K562 (cell line): Measurements from ENCODE around the gene EIF2AK3. TPM values are rescaled to one million over a fixed set of nuclear protein-coding genes. Genes with fewer than 3 reads are reported as not detected.

ENCODE experiments used
- ATAC-seq: fragments of 200-7000 bp; cut with Tn5 transposase; 3 replicates; pipeline ENCODE4 v1.9.1; 2020; ENCODE audit warnings: moderate library complexity
- BruUV-seq: library from RNA; stranded (reverse); fragments of 400-500 nt; replicated peaks from 2 replicates; lab custom pipeline; 2021; lab: Mats Ljungman, UMichigan
- CTCF ChIA-PET: fragments of 300-600 bp; formaldehyde crosslinking; extraction: SDS; loops from one replicate; lab custom pipeline; 2021; ENCODE audit warnings: low intra/inter-chr PET ratio; lab: Yijun Ruan, JAX
- POLR2A ChIA-PET: fragments of 300-600, 350-650 bp; sonication (Branson Sonifier 250); formaldehyde crosslinking; extraction: SDS; loops from one replicate; lab custom pipeline; 2021; ENCODE audit warnings: antibody characterized with exemption, inconsistent platforms; lab: Yijun Ruan, JAX
- DNase-seq, 4 experiments: peaks; one replicate each; pipeline versions ENCODE4 v3.0.0 to v3.0.0-alpha.2; 2011 to 2018; ENCODE audit warnings: low spot score in 3 of 4, mixed read lengths in 3 of 4; ENCODE audit errors: extremely low read depth in 1 of 4
- FAIRE-seq: peaks from 2 replicates; lab custom pipeline; 2011; peaks lifted over from hg19 to GRCh38; lab: Jason Lieb, UNC
- H2AFZ ChIP-seq: 2 replicates; pipeline ENCODE4 v1.6.0; 2011; ENCODE audit warnings: low read depth, low read length, control low read depth, inconsistent platforms
- H3K27ac ChIP-seq: fragments of 200-600 bp; 3 replicates; pipeline ENCODE4 v1.8.0; 2011; ENCODE audit warnings: low read depth, mild to moderate bottlenecking, control low read depth, inconsistent platforms, low read length, moderate library complexity, mixed read lengths; ENCODE audit errors: extremely low read depth
- H3K27me3 ChIP-seq, 2 experiments: fragments of 300-600 bp in 1 of 2; 2 replicates in 1 of 2; 3 replicates in 1 of 2; pipeline versions ENCODE4 v1.6.0 to v1.8.0; 2011; ENCODE audit warnings: inconsistent platforms in 2 of 2, low read length in 2 of 2, mild to moderate bottlenecking in 1 of 2, mixed read lengths in 1 of 2, moderate library complexity in 1 of 2; ENCODE audit not compliant: control insufficient read depth in 2 of 2, insufficient read depth in 2 of 2
- H3K36me3 ChIP-seq: fragments of 300-600 bp; 3 replicates; pipeline ENCODE4 v1.8.0; 2011; ENCODE audit warnings: mild to moderate bottlenecking, low read length, inconsistent platforms; ENCODE audit not compliant: control insufficient read depth, insufficient read depth
- H3K4me1 ChIP-seq, 2 experiments: fragments of 200-600 bp in 1 of 2; replicated peaks in 1 of 2; 2 replicates in 1 of 2; 3 replicates in 1 of 2; pipeline versions ENCODE4 v1.5.1 to v1.8.0; 2011; ENCODE audit warnings: inconsistent platforms in 2 of 2, low read length in 2 of 2, mild to moderate bottlenecking in 1 of 2, mixed read lengths in 1 of 2, moderate library complexity in 1 of 2; ENCODE audit not compliant: control insufficient read depth in 2 of 2, insufficient read depth in 2 of 2
- H3K4me2 ChIP-seq: 2 replicates; pipeline ENCODE4 v1.6.1; 2011; ENCODE audit warnings: low read length, control low read depth, inconsistent platforms, mixed read lengths; ENCODE audit not compliant: insufficient read depth
- H3K4me3 ChIP-seq: fragments of 200-600 bp; sonication (generic), shearing (Covaris generic); 2 replicates; pipeline ENCODE4 v1.5.1; 2016; ENCODE audit warnings: control low read depth, inconsistent platforms
- H3K79me2 ChIP-seq: fragments of 200-600 bp; 3 replicates; pipeline ENCODE4 v1.8.0; 2011; ENCODE audit warnings: low read length, inconsistent platforms; ENCODE audit not compliant: control insufficient read depth, insufficient read depth
- H3K9ac ChIP-seq, 2 experiments: 2 replicates each; pipeline versions ENCODE4 v1.6.0 to v1.6.1; 2011; ENCODE audit warnings: low read depth in 2 of 2, low read length in 2 of 2, control low read depth in 1 of 2, inconsistent platforms in 1 of 2, mild to moderate bottlenecking in 1 of 2, mixed read lengths in 1 of 2; ENCODE audit not compliant: insufficient read depth in 1 of 2
- H3K9me1 ChIP-seq: one replicate; pipeline ENCODE4 v1.6.0; 2011; ENCODE audit warnings: inconsistent platforms, mild to moderate bottlenecking, low read length, moderate library complexity; ENCODE audit not compliant: control insufficient read depth, insufficient read depth
- H3K9me3 ChIP-seq: replicated peaks from 2 replicates; pipeline ENCODE4 v1.5.1; 2011; ENCODE audit warnings: low read depth, low read length, inconsistent platforms; ENCODE audit not compliant: control insufficient read depth, insufficient read depth
- H4K20me1 ChIP-seq: replicated peaks from 2 replicates; pipeline ENCODE4 v1.6.1; 2011; ENCODE audit warnings: low read length, inconsistent platforms, mixed read lengths; ENCODE audit not compliant: control insufficient read depth, insufficient read depth
- ARHGAP35 ChIP-seq: fragments of 450-650 bp; IDR thresholded peaks from 2 replicates; pipeline ENCODE4 v1.6.1; 2018; ENCODE audit not compliant: partially characterized antibody
- CTBP1 ChIP-seq: fragments of 450-650 bp; IDR thresholded peaks from 2 replicates; pipeline ENCODE4 v1.6.1; 2016; ENCODE audit warnings: borderline replicate concordance
- FOXM1 ChIP-seq, 2 experiments: fragments of 450-650 bp in 1 of 2; sonication (generic) in 1 of 2; formaldehyde crosslinking in 1 of 2; IDR thresholded peaks; 2 replicates each; pipeline versions ENCODE4 v1.6.1 to v1.9.0; 2017 to 2022; ENCODE audit warnings: low read depth in 2 of 2, mild to moderate bottlenecking in 2 of 2, missing genetic modification reagents in 1 of 2, moderate library complexity in 1 of 2
- HNRNPH1 ChIP-seq: fragments of 200-400 bp; formaldehyde crosslinking; optimal IDR thresholded peaks from 2 replicates; pipeline ENCODE3; 2017; ENCODE audit warnings: low read depth, mild to moderate bottlenecking, low read length, moderate library complexity
- HOXB6 ChIP-seq: fragments of 250-450 bp; sonication (Bioruptor Pico); IDR thresholded peaks from 2 replicates; pipeline ENCODE4 v1.5.1; 2022; ENCODE audit warnings: mild to moderate bottlenecking, borderline replicate concordance
- HSF4 ChIP-seq: fragments of 250-450 bp; sonication (Bioruptor Pico); IDR thresholded peaks from 2 replicates; pipeline ENCODE4 v2.1.2; 2022; ENCODE audit warnings: mild to moderate bottlenecking, moderate library complexity, borderline replicate concordance
- PHF21A ChIP-seq: fragments of 450-650 bp; IDR thresholded peaks from 2 replicates; pipeline ENCODE4 v1.6.1; 2017; ENCODE audit warnings: low read depth, borderline replicate concordance
- PPARD ChIP-seq: fragments of 250-450 bp; sonication (Bioruptor Pico); IDR thresholded peaks from 2 replicates; pipeline ENCODE4 v1.8.0; 2022; ENCODE audit warnings: inconsistent platforms, mild to moderate bottlenecking, moderate library complexity
- PYGO2 ChIP-seq: fragments of 450-650 bp; IDR thresholded peaks from 2 replicates; pipeline ENCODE4 v1.6.1; 2016; ENCODE audit warnings: mild to moderate bottlenecking, missing genetic modification characterization, moderate library complexity, missing compliant biosample characterization
- RBM25 ChIP-seq: fragments of 200-400 bp; formaldehyde crosslinking; IDR thresholded peaks from 2 replicates; pipeline ENCODE4 v1.6.1; 2018; ENCODE audit warnings: low read length, low read depth, moderate library complexity; ENCODE audit not compliant: severe bottlenecking
- ZKSCAN8 ChIP-seq: fragments of 200-800 bp; sonication (Bioruptor generic); IDR thresholded peaks from 2 replicates; pipeline ENCODE4 v1.6.1; 2016; ENCODE audit warnings: missing genetic modification characterization, missing compliant biosample characterization
- ZNF134 ChIP-seq: fragments of 250-450 bp; sonication (Bioruptor Pico); conservative IDR thresholded peaks from 2 replicates; pipeline ENCODE4 v1.4.0; 2020
- ZNF282 ChIP-seq: sonication (generic); formaldehyde crosslinking; IDR thresholded peaks from 2 replicates; pipeline ENCODE4 v1.8.1; 2023; ENCODE audit warnings: missing genetic modification reagents
- ZSCAN32 ChIP-seq: fragments of 450-650 bp; formaldehyde crosslinking; IDR thresholded peaks from 2 replicates; pipeline ENCODE4 v1.4.0; 2020; ENCODE audit warnings: mild to moderate bottlenecking, moderate library complexity
- WGBS: fragments of 100-300 bp; shearing (Covaris generic); methylation state at CpG from one replicate; pipeline ENCODE4 v1.1.6; 2016; ENCODE audit warnings: low coverage, mixed read lengths; ENCODE audit not compliant: insufficient coverage; ENCODE audit errors: missing lambda C conversion rate; 5-methylcytosine and 5-hydroxymethylcytosine counted together
- in situ Hi-C: fragments of 300-500 bp; cut with MboI; formaldehyde crosslinking; loops from 4 replicates; pipeline ENCODE4 v1.15.0; 2018; ENCODE audit warnings: inconsistent platforms, mixed read lengths
- intact Hi-C: fragments of 100-400 bp; cut with micrococcal nuclease; formaldehyde crosslinking; loops from 2 replicates; pipeline ENCODE4 v1.14.2; 2022
- polyA plus RNA-seq, 8 experiments: library from polyadenylated mRNA; depleted of rRNA in 4 of 8; stranded (reverse) in 5 of 8; unstranded in 3 of 8; fragments of >200 nt; fragmentation: Nextera tagmentation in 2 of 8; fragmentation: Illumina TruSeq in 1 of 8; extraction: Ambion mirVana in 2 of 8; extraction: Trizol in 1 of 8; gene quantifications; 2 replicates each; pipeline versions ENCODE4 v1.2.1 to v1.2.3, GENCODE V29; 2011 to 2014; ENCODE audit warnings: inconsistent platforms in 1 of 8, missing spikeins in 1 of 8
- total RNA-seq, 7 experiments: library from RNA; depleted of rRNA in 6 of 7; stranded (reverse); fragments of >200 nt in 6 of 7; fragmentation: Illumina TruSeq in 2 of 7; extraction: Trizol in 2 of 7; gene quantifications; 2 replicates each; pipeline versions ENCODE4 v1.2.1 to v1.2.3, GENCODE V29; 2011 to 2021; ENCODE audit warnings: low replicate concordance in 1 of 7
- TF ChIP-seq, protein P1 (sequence below): fragments of 450-650 bp; formaldehyde crosslinking; IDR thresholded peaks from 2 replicates; pipeline ENCODE4 v1.4.0; 2020; ENCODE audit warnings: mild to moderate bottlenecking
- TF ChIP-seq, protein P2 (sequence below): sonication (generic); formaldehyde crosslinking; IDR thresholded peaks from 2 replicates; pipeline ENCODE4 v1.8.0; 2022; ENCODE audit warnings: mild to moderate bottlenecking, missing genetic modification reagents
- TF ChIP-seq, protein P3 (sequence below): fragments of 450-650 bp; IDR thresholded peaks from 2 replicates; pipeline ENCODE4 v1.6.1; 2017; ENCODE audit warnings: mild to moderate bottlenecking, moderate library complexity
- TF ChIP-seq, protein P4 (sequence below), 2 experiments: fragments of 450-650 bp; IDR thresholded peaks; 2 replicates each; pipeline ENCODE4 v1.6.1; 2016

EIF2AK3 gene
- total and polyA plus RNA-seq, 9 of the 15 experiments (the other 6 are each of a cell fraction or from before 2014, with no cell fraction given): 1.7 to 11.6 (median 7.4) TPM

DNA sequence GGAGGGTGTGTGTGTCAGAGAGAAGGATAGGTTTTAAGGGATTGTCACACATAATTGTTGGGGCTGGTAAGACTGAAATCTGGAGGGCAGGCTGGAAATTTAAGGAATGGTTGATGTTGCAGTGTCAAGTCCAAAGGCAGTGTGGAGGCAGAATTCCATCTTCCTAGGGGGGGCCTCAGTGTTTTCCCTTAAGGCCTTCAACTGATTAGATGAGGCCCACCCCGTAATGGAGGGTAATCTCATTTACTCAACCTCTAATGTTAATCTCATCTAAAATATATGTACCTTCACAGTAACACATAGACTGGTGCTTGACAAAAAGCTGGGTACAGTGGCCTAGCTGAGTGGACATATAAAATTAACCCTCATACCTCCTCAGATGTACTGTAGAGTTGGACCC, 33.4 kb upstream of the EIF2AK3 start:
- H4K20me1 ChIP-seq: no peaks in the 10 kb centered on the region
- TF ChIP-seq, protein P1, sequence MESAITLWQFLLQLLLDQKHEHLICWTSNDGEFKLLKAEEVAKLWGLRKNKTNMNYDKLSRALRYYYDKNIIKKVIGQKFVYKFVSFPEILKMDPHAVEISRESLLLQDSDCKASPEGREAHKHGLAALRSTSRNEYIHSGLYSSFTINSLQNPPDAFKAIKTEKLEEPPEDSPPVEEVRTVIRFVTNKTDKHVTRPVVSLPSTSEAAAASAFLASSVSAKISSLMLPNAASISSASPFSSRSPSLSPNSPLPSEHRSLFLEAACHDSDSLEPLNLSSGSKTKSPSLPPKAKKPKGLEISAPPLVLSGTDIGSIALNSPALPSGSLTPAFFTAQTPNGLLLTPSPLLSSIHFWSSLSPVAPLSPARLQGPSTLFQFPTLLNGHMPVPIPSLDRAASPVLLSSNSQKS (CRISPR knock-in tag): no peak
- TF ChIP-seq FOXM1 (IDR thresholded peaks at IDR 0.05; ENCODE audit: low read depth) (peak; percentile 38; the same call in 1 of the 2 replicates), FOXM1 (CRISPR knock-in tag; IDR thresholded peaks at IDR 0.05; ENCODE audit: low read depth) (no peak), ZNF134 (peak; percentile 99), RBM25 (peak; percentile 82), PPARD (CRISPR knock-in tag) (no peak), HNRNPH1 (no peak), CTBP1 (no peak), PYGO2 (tag) (no peak), ZSCAN32 (CRISPR knock-in tag) (no peak), PHF21A (no peak), ZKSCAN8 (CRISPR knock-in tag) (no peak), ZNF282 (CRISPR knock-in tag) (no peak), HSF4 (no peak), ARHGAP35 (no peak), HOXB6 (CRISPR knock-in tag) (no peak)
- TF ChIP-seq, protein P2, sequence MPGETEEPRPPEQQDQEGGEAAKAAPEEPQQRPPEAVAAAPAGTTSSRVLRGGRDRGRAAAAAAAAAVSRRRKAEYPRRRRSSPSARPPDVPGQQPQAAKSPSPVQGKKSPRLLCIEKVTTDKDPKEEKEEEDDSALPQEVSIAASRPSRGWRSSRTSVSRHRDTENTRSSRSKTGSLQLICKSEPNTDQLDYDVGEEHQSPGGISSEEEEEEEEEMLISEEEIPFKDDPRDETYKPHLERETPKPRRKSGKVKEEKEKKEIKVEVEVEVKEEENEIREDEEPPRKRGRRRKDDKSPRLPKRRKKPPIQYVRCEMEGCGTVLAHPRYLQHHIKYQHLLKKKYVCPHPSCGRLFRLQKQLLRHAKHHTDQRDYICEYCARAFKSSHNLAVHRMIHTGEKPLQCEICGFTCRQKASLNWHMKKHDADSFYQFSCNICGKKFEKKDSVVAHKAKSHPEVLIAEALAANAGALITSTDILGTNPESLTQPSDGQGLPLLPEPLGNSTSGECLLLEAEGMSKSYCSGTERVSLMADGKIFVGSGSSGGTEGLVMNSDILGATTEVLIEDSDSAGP (CRISPR knock-in tag): no peak
- TF ChIP-seq, protein P3, sequence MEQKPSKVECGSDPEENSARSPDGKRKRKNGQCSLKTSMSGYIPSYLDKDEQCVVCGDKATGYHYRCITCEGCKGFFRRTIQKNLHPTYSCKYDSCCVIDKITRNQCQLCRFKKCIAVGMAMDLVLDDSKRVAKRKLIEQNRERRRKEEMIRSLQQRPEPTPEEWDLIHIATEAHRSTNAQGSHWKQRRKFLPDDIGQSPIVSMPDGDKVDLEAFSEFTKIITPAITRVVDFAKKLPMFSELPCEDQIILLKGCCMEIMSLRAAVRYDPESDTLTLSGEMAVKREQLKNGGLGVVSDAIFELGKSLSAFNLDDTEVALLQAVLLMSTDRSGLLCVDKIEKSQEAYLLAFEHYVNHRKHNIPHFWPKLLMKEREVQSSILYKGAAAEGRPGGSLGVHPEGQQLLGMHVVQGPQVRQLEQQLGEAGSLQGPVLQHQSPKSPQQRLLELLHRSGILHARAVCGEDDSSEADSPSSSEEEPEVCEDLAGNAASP: no peak
- TF ChIP-seq, protein P4, sequence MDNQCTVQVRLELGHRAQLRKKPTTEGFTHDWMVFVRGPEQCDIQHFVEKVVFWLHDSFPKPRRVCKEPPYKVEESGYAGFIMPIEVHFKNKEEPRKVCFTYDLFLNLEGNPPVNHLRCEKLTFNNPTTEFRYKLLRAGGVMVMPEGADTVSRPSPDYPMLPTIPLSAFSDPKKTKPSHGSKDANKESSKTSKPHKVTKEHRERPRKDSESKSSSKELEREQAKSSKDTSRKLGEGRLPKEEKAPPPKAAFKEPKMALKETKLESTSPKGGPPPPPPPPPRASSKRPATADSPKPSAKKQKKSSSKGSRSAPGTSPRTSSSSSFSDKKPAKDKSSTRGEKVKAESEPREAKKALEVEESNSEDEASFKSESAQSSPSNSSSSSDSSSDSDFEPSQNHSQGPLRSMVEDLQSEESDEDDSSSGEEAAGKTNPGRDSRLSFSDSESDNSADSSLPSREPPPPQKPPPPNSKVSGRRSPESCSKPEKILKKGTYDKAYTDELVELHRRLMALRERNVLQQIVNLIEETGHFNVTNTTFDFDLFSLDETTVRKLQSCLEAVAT (IDR thresholded peaks at IDR 0.05): no peak
- WGBS: 92% methylated on average over 1 of the region's 1 CpG
- intact Hi-C loops: no loop called here
- H3K9me1 ChIP-seq: no peaks in the 10 kb centered on the region
- H3K27ac ChIP-seq: no peak overlapping the region
- no peaks in the 10 kb centered on the region for H3K36me3 ChIP-seq
- BruUV-seq: no TSS peak
- H3K27me3 ChIP-seq: no peaks in the 10 kb centered on the region
- no peak overlapping the region for H3K9ac ChIP-seq
- FAIRE-seq (no peak), DNase-seq (no peak), ATAC-seq (no peak)
- in situ Hi-C loops: no loop called here
- H3K4me1 ChIP-seq: peaks cover 3 to 24% of the 10 kb centered on the region in 2 experiments; a peak in 4 of 5 replicates
- H3K4me2 ChIP-seq: no peak overlapping the region
- CTCF ChIA-PET: no interaction called here
- POLR2A ChIA-PET: no interaction called here
- H3K4me3 ChIP-seq: no peak overlapping the region
- H3K79me2 ChIP-seq: no peaks in the 10 kb centered on the region
- no peaks in the 10 kb centered on the region for H3K9me3 ChIP-seq
- H2AFZ ChIP-seq: no peak overlapping the region
